SW 1271 (cell line): Measurements from ENCODE around the gene TMEM45B.
A peak's percentile ranks its signal among the peaks of the same experiment; 100 is the strongest.
"Not testable (repeated sequence)": the region's sequence is repeated elsewhere in the genome, so short reads cannot be mapped to it uniquely, and the experiment has no call there.

ENCODE experiments used
- DNase-seq, 2 experiments: peaks; one replicate each; lab custom pipeline; 2025; lab: John Stamatoyannopoulos, UW

TMEM45B gene

GRCh38 chr11:129815596-129816461 lies at the start of gene TMEM45B:
Gene TMEM45B, plus strand, starts transcription at chr11:129815848. Its CDS starts 36,635 bp downstream, at chr11:129852483.
- DNase-seq: no peak

- DNase-seq: peak in 1 of 2 experiments; percentile 28
These were observed 48.6 kb upstream of the TMEM45B start for GRCh38 chr11:129766898-129767604.

- DNase-seq: no peak
These were observed 47.8 kb upstream of the TMEM45B start for GRCh38 chr11:129767827-129768226.

GRCh38 chr11:129768356-129768755 lies 47.3 kb upstream of the TMEM45B start:
- DNase-seq: no peak

- DNase-seq: no peak
These were observed 46.6 kb upstream of the TMEM45B start for GRCh38 chr11:129769059-129769458.

GRCh38 chr11:129770993-129771392 lies 44.7 kb upstream of the TMEM45B start:
- no peak for DNase-seq

- peak in 1 of 2 experiments; percentile 16 for DNase-seq
These were observed 44.2 kb upstream of the TMEM45B start for GRCh38 chr11:129771456-129771855.

GRCh38 chr11:129778877-129779276 lies 36.8 kb upstream of the TMEM45B start:
- DNase-seq: no peak

GRCh38 chr11:129779342-129779741 lies 36.3 kb upstream of the TMEM45B start:
- no peak for DNase-seq

- no peak for DNase-seq
These were observed 30.1 kb upstream of the TMEM45B start for GRCh38 chr11:129785383-129786111.

GRCh38 chr11:129786112-129786416 lies 29.6 kb upstream of the TMEM45B start:
- not testable (repeated sequence) for DNase-seq

- no peak for DNase-seq
These were observed 28.0 kb upstream of the TMEM45B start for GRCh38 chr11:129787532-129788155.

- no peak for DNase-seq
These were observed 27.4 kb upstream of the TMEM45B start for GRCh38 chr11:129788278-129788677.

- DNase-seq: no peak
These were observed 25.5 kb upstream of the TMEM45B start for GRCh38 chr11:129790106-129790505.

- DNase-seq: no peak
These were observed 24.1 kb upstream of the TMEM45B start for GRCh38 chr11:129791515-129791914.

- DNase-seq: no peak
These were observed 23.0 kb upstream of the TMEM45B start for GRCh38 chr11:129792663-129793062.

GRCh38 chr11:129795089-129795488 lies 20.6 kb upstream of the TMEM45B start:
- DNase-seq: no peak

GRCh38 chr11:129798212-129798611 lies 17.4 kb upstream of the TMEM45B start:
- DNase-seq: no peak

GRCh38 chr11:129800162-129800561 lies 15.5 kb upstream of the TMEM45B start:
- DNase-seq: not testable (repeated sequence)

GRCh38 chr11:129800655-129801054 lies 15.0 kb upstream of the TMEM45B start:
- DNase-seq: no peak

- no peak for DNase-seq
These were observed 12.1 kb upstream of the TMEM45B start for GRCh38 chr11:129803533-129803932.

- DNase-seq: no peak
These were observed 11.6 kb upstream of the TMEM45B start for GRCh38 chr11:129804012-129804411.
